Glutamatergic neuron (in vitro differentiated cells): Measurements from ENCODE around the gene PTPRG. TPM values are rescaled to one million over a fixed set of nuclear protein-coding genes. Genes with fewer than 3 reads are reported as not detected.
A peak's percentile ranks its signal among the peaks of the same experiment; 100 is the strongest.

Experiments used
- DNase-seq: peaks from one replicate; pipeline ENCODE4 v3.0.0; 2022
- H3K27ac Mint-ChIP-seq: one replicate; pipeline ENCODE4 v1.8.0; 2020; ENCODE audit warnings: mild to moderate bottlenecking, mixed read lengths, inconsistent platforms; ENCODE audit not compliant: unreplicated experiment
- H3K27me3 Mint-ChIP-seq: one replicate; pipeline ENCODE4 v1.8.0; 2020; ENCODE audit warnings: mild to moderate bottlenecking, moderate library complexity, mixed read lengths, inconsistent platforms; ENCODE audit not compliant: unreplicated experiment
- H3K36me3 Mint-ChIP-seq: one replicate; pipeline ENCODE4 v1.8.0; 2020; ENCODE audit warnings: mild to moderate bottlenecking, mixed read lengths, inconsistent platforms; ENCODE audit not compliant: unreplicated experiment
- H3K4me1 Mint-ChIP-seq: one replicate; pipeline ENCODE4 v1.8.0; 2020; ENCODE audit warnings: mild to moderate bottlenecking, low read depth, mixed read lengths, inconsistent platforms; ENCODE audit not compliant: unreplicated experiment
- H3K4me3 Mint-ChIP-seq: one replicate; pipeline ENCODE4 v1.8.0; 2020; ENCODE audit warnings: mild to moderate bottlenecking, mixed read lengths, inconsistent platforms; ENCODE audit not compliant: unreplicated experiment
- H3K9me3 Mint-ChIP-seq: one replicate; pipeline ENCODE4 v1.8.0; 2020; ENCODE audit warnings: mild to moderate bottlenecking, moderate library complexity, mixed read lengths, inconsistent platforms; ENCODE audit not compliant: unreplicated experiment
- total RNA-seq: library from RNA; stranded (reverse); fragmentation: NEBNext Ultra II Directional; extraction: Animal tissue kit (Norgen Biotek cat#: 25700); gene quantifications from one replicate; pipeline ENCODE4 v1.2.1, GENCODE V29; 2021; ENCODE audit not compliant: unreplicated experiment
- TF ChIP-seq, protein P1 (sequence below): fragments of 200-600 bp; sonication (generic); IDR thresholded peaks from one replicate; pipeline ENCODE4 v1.5.0; 2021; ENCODE audit not compliant: partially characterized antibody, unreplicated experiment

PTPRG gene
- total RNA-seq, 1 donor from 2014 or later: 52.1 TPM

DNA sequence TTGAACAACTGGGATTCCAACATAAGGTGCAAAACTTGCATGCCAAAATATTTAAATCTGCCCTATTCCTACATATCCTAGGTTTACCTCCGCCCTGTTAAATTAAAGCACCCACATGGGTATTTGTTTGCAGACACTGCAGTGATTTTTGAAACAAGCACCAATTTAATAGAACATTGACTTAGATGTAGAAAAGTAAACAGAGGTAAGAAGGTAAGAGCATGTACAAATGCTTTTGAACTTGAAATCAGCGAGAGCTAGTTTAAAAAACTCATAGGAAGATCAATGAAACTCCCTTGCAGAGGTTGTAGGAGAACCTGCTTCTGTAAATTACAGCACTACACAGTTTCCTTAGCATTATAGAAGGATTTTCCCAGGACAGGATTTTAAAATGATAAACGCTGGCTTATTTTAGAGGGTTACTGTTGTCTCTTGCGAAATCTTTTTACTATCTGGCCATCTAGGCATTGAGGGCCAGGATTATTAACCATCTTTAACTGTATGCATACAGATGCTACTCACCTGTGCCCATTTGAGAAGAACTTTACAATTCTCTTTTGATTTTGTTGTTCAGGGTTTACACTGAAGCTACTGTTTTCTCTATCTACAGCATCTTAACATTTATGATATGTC, 527.2 kb downstream of the PTPRG start:
- Mint-ChIP-seq H3K27me3 (no peaks in the 10 kb centered on the region), H3K36me3 (no peaks in the 10 kb centered on the region), H3K4me1 (peaks cover 11% of the 10 kb centered on the region), H3K9me3 (no peaks in the 10 kb centered on the region), H3K27ac (no peak overlapping the region), H3K4me3 (no peak overlapping the region)
- TF ChIP-seq, protein P1, sequence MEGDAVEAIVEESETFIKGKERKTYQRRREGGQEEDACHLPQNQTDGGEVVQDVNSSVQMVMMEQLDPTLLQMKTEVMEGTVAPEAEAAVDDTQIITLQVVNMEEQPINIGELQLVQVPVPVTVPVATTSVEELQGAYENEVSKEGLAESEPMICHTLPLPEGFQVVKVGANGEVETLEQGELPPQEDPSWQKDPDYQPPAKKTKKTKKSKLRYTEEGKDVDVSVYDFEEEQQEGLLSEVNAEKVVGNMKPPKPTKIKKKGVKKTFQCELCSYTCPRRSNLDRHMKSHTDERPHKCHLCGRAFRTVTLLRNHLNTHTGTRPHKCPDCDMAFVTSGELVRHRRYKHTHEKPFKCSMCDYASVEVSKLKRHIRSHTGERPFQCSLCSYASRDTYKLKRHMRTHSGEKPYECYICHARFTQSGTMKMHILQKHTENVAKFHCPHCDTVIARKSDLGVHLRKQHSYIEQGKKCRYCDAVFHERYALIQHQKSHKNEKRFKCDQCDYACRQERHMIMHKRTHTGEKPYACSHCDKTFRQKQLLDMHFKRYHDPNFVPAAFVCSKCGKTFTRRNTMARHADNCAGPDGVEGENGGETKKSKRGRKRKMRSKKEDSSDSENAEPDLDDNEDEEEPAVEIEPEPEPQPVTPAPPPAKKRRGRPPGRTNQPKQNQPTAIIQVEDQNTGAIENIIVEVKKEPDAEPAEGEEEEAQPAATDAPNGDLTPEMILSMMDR: no peak
- no peak for DNase-seq

DNA sequence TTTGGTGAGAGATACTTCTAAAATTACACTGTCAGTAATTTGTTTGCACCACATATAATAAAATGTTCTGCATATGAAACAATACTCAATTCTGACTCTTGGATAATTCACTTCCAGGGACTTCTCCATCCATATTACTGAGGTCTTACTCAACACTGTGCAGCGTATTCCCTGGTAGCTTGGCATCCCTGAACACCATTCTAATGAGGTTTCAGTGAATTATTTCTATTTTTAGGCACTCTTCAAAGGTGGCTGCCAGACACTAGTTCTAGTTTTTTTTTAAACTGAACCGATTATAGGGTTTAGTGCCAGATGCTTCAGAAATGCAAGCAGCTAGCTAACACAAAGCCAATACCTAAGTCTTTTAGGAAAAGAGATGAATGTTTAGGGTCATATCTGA, 528.7 kb downstream of the PTPRG start:
- Mint-ChIP-seq H3K36me3 (no peaks in the 10 kb centered on the region), H3K9me3 (no peaks in the 10 kb centered on the region), H3K4me1 (peaks cover 12% of the 10 kb centered on the region), H3K27me3 (no peaks in the 10 kb centered on the region), H3K4me3 (no peak overlapping the region), H3K27ac (no peak overlapping the region)
- TF ChIP-seq, protein P1: no peak
- DNase-seq: no peak

DNA sequence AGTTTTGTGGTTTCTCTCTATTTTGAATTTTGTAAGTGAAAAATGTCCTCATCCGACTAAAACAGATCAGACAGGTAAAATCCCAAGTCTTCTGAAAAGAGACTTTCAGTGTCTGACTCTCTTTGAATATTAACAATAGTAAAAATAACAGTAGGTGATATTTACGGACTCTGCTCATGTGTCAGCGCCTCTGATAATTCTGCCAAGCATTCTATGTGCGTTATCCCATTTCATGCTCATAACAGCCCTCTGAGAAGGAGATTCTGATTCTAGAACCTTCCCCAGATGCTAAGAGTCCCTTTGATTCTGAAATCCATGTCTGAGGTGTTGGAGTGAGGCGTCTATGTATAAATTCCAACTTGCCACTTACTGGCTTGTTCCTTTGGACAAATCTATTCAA, 529.1 kb downstream of the PTPRG start:
- no peaks in the 10 kb centered on the region for H3K36me3 Mint-ChIP-seq
- TF ChIP-seq, protein P1: no peak

DNA sequence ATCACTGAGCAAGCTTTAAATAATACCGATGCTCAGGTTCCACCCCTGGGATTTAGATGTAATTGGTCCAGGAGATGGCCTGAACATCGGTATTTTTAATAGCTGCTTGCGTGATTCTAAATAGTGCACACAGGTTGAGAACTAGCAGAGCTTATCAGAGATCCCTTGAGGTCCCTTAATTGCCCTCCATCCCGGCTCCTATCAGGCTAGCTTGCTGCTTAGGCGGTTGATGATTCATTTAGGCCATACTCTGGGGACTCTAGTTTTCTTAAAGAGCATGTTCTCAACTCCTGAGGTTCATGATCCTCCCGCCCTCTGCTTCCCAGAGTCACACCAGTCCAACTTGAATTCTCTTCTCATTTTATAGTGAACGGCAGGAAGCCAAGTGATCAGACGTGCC, 531.7 kb downstream of the PTPRG start:
- Mint-ChIP-seq H3K27ac (no peak overlapping the region), H3K9me3 (no peaks in the 10 kb centered on the region), H3K36me3 (no peaks in the 10 kb centered on the region), H3K27me3 (peaks cover 1% of the 10 kb centered on the region), H3K4me3 (no peak overlapping the region), H3K4me1 (peaks cover 10% of the 10 kb centered on the region)
- TF ChIP-seq, protein P1: no peak
- peak; percentile 40 for DNase-seq

More for the DNA sequence above, 529.1 kb downstream of the PTPRG start:
- Mint-ChIP-seq H3K4me1 (peaks cover 14% of the 10 kb centered on the region), H3K9me3 (no peaks in the 10 kb centered on the region), H3K4me3 (no peak overlapping the region), H3K27me3 (peaks cover under 1% of the 10 kb centered on the region), H3K27ac (no peak overlapping the region)
- no peak for DNase-seq

DNA sequence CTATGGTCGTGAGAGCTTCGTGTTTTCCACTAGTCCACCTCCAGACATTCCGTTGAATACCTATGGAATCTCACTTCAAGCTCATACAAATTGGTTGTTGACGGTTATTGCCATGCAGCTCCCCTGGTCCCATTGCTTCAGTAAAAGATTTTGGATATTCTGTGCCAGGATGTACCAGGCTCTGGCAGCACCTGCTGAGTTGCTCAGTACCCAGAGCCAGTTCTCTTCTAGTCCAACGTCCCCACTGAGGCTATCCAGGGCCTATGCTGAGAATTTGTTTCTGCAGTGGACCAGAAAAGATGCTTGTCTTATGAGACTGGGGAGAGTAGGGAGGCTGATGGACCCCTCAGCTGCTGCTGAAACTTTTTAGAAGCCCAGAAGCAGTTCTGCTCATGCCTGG, 533.1 kb downstream of the PTPRG start:
- H3K4me1 Mint-ChIP-seq: peaks cover 10% of the 10 kb centered on the region
- H3K27ac Mint-ChIP-seq: no peak overlapping the region
- no peak for DNase-seq
- peaks cover 1% of the 10 kb centered on the region for H3K27me3 Mint-ChIP-seq
- no peaks in the 10 kb centered on the region for H3K9me3 Mint-ChIP-seq
- TF ChIP-seq, protein P1: no peak
- H3K36me3 Mint-ChIP-seq: no peaks in the 10 kb centered on the region
- no peak overlapping the region for H3K4me3 Mint-ChIP-seq
